ENCODE data around the gene FAM78A.

FAM78A gene

GRCh38 chr9:131276094-131276888 lies at the start of gene FAM78A:
Gene FAM78A (minus strand): TSS chr9:131276510. CDS start chr9:131276179, 331 bp downstream.
- DNase-seq (ENCODE audit: low read depth in 4 of 4, low spot score in 1 of 4), result no peak

- no peak for DNase-seq (ENCODE audit: low read depth in 4 of 4, low spot score in 1 of 4)
Measured at GRCh38 chr9:131324736-131325679, 48.7 kb upstream of the FAM78A start.

GRCh38 chr9:131323629-131324028 lies 47.3 kb upstream of the FAM78A start:
- DNase-seq (ENCODE audit: low read depth in 4 of 4, low spot score in 1 of 4), result no peak

- no peak for DNase-seq (ENCODE audit: low read depth in 4 of 4, low spot score in 1 of 4)
Measured at GRCh38 chr9:131320031-131320685, 43.8 kb upstream of the FAM78A start.

- DNase-seq (ENCODE audit: low read depth in 4 of 4, low spot score in 1 of 4), result no peak
Measured at GRCh38 chr9:131319486-131319885, 43.2 kb upstream of the FAM78A start.

GRCh38 chr9:131318231-131319085 lies 42.1 kb upstream of the FAM78A start:
- no peak for DNase-seq (ENCODE audit: low read depth in 4 of 4, low spot score in 1 of 4)

- no peak for DNase-seq (ENCODE audit: low read depth in 4 of 4, low spot score in 1 of 4)
Measured at GRCh38 chr9:131312822-131313770, 36.8 kb upstream of the FAM78A start.

- no peak for DNase-seq (ENCODE audit: low read depth in 4 of 4, low spot score in 1 of 4)
Measured at GRCh38 chr9:131312246-131312645, 35.9 kb upstream of the FAM78A start.

- peak; percentile 20 to 43 (median 31) for DNase-seq (ENCODE audit: low read depth in 4 of 4, low spot score in 1 of 4)
Measured at GRCh38 chr9:131310833-131311554, 34.7 kb upstream of the FAM78A start.

- no peak for DNase-seq (ENCODE audit: low read depth in 4 of 4, low spot score in 1 of 4)
Measured at GRCh38 chr9:131309530-131310276, 33.4 kb upstream of the FAM78A start.

- DNase-seq (ENCODE audit: low read depth in 4 of 4, low spot score in 1 of 4), result no peak
Measured at GRCh38 chr9:131308906-131309529, 32.7 kb upstream of the FAM78A start.

GRCh38 chr9:131308452-131308851 lies 32.1 kb upstream of the FAM78A start:
- no peak for DNase-seq (ENCODE audit: low read depth in 4 of 4, low spot score in 1 of 4)

- no peak for DNase-seq (ENCODE audit: low read depth in 4 of 4, low spot score in 1 of 4)
Measured at GRCh38 chr9:131307974-131308373, 31.7 kb upstream of the FAM78A start.

- DNase-seq (ENCODE audit: low read depth in 4 of 4, low spot score in 1 of 4), result no peak
Measured at GRCh38 chr9:131306397-131307004, 30.2 kb upstream of the FAM78A start.

- DNase-seq (ENCODE audit: low read depth in 4 of 4, low spot score in 1 of 4), result no peak
Measured at GRCh38 chr9:131304676-131305355, 28.5 kb upstream of the FAM78A start.
